GM12872 (cell line): ENCODE measurements around the gene RPS6KB2.

Experiments used
- CTCF ChIP-seq: IDR thresholded peaks from 3 replicates; pipeline ENCODE4 v1.5.1; 2011; ENCODE audit warnings: low read depth, mild to moderate bottlenecking, low read length, moderate library complexity; ENCODE audit not compliant: insufficient read depth

The RPS6KB2 gene

DNA sequence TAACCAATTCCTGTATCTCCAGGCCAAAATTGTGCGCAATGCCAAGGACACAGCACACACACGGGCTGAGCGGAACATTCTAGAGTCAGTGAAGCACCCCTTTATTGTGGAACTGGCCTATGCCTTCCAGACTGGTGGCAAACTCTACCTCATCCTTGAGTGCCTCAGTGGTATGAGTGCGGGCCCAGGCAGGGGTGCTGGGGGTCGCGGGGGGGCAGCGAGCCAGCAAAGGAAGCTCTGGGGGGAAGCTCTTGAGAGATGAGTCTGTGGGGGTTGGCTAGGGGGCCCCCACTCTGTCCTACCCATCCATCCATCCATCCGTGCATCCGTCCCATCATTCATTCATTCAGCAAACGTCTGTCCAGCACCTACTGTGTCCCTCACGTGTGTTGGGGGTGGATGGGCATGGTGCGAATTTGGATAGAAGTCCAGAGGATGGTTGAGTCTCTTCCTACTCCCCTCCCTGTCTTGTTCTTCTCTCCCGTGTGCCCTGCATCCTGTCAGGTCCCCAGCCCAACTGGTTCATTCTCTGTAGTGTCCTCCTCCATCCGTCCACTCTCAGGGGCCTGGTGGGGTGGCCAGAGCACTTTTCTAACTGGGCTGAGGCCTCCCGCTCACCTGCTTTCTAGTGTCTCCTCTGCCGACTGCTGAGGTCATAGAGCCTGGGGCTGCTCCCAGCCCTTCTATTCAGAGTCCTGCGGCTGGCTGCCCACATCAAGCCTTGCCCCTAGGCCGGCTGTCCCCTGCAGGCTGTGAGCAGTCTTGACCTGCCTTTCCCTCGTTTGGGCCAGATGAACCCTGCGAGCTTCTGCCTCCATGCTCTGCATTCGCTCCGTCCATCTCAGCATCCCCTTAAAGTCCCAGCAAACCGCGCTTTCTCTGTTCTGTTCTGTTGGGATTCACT lies 3.3 kb downstream of the RPS6KB2 start:
- no peak for TF ChIP-seq CTCF

GRCh38 chr11:67432655-67433349 lies 4.5 kb downstream of the RPS6KB2 start:
- no peak for TF ChIP-seq CTCF

DNA sequence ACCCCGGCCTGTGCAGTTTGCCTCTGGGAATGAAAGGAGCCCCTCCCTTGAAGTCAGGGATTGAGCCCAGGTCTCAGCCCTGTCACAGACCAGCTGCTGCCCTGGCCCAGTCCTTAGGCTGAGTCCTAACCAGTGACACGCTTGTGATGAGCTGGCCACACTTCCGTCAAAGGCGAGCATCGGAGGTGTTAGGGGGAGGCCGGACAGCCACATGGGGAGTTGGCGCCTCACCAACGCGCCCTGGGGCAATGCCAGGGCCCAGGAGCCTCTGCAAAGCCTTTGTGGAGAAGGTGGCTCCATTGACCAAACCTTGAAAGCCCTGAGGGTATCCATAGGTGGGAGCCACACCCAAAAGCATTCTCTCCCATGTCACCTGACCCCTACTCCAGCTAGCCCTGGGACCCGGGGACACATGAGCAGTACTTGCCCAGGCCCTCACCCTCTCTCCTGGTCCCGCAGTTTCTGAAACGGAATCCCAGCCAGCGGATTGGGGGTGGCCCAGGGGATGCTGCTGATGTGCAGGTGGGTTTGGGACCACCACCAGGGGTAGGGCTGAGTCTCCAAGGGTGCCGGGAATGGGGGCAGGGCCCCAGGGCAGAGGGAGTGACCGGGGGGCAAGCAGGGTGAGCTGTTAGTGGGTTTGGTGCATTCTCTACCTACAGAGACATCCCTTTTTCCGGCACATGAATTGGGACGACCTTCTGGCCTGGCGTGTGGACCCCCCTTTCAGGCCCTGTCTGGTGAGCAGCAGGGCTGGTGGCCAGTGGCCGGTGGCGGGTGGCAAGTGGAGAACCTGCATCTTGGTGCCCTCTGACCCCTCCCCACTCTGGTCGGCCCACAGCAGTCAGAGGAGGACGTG lies 5.5 kb downstream of the RPS6KB2 start:
- no peak for TF ChIP-seq CTCF

- TF ChIP-seq CTCF: no peak
Observed at GRCh38 chr11:67434395-67434881, 6.1 kb downstream of the RPS6KB2 start.

DNA sequence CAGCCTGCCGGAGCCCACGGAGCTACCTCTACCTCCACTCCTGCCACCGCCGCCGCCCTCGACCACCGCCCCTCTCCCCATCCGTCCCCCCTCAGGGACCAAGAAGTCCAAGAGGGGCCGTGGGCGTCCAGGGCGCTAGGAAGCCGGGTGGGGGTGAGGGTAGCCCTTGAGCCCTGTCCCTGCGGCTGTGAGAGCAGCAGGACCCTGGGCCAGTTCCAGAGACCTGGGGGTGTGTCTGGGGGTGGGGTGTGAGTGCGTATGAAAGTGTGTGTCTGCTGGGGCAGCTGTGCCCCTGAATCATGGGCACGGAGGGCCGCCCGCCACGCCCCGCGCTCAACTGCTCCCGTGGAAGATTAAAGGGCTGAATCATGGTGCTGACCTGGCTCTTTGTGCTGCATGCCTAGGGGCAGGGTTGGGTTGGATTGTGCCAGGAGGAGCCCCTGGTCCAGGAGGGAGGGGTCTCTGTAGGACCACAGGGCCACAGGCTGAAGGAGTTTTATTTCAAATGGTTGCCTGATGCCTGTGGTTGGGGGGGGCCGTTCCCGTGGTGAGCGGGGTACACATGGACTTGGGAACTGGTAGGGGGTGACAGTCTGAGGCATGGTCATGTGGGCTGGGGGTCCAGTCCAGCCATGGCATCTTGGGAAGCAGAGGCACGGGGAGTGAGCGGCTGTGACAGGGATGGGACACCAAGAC lies 6.9 kb downstream of the RPS6KB2 start:
- no peak for TF ChIP-seq CTCF

GRCh38 chr11:67435727-67436458 lies 7.6 kb downstream of the RPS6KB2 start:
- TF ChIP-seq CTCF: no peak
